Measurements from ENCODE around the gene RPL3. TPM values are rescaled to one million over a fixed set of nuclear protein-coding genes. Genes with fewer than 3 reads are reported as not detected.

The RPL3 gene
- total RNA-seq: 2,760 and 3,323 TPM in 2 replicates

DNA sequence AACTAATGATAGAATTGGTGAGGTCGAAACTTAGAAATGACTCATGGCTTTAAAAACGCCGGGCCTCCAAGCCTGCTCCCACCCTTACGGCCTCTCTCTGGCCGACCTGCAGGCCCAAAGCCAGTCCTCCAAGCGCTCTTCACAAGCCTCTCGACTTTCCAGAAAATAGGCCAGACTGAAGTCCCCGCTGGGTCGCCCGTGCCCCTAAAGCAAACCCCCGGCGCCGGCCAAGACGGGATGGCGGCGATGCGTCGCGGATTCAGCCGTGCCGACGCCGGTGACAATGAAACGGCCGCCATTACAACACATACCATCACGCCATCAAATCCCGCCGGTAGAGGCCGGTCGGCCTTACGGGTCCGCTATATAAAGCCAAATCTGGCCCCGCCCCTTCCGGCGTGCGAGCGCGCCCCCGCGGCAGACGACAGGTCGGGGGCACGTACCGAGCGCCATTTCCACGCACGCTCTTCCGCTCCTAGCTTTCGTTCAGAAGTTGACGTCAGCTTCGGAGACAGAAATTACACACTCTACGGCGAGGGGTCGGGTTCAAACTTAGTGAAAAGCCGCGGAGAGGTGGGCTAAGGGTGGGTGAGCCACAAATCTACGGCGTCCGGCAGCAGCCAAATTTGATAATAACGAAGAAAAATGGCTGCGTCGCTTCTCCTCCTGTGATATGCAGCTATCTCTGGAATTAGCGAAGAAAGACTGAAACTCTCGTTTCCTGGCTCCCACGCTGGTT, at the start of gene RPL3:
TSS of gene RPL3 (minus strand) at position 340 of the 739 bp plus-strand sequence. CDS start at position 314, 26 bp downstream.

DNA sequence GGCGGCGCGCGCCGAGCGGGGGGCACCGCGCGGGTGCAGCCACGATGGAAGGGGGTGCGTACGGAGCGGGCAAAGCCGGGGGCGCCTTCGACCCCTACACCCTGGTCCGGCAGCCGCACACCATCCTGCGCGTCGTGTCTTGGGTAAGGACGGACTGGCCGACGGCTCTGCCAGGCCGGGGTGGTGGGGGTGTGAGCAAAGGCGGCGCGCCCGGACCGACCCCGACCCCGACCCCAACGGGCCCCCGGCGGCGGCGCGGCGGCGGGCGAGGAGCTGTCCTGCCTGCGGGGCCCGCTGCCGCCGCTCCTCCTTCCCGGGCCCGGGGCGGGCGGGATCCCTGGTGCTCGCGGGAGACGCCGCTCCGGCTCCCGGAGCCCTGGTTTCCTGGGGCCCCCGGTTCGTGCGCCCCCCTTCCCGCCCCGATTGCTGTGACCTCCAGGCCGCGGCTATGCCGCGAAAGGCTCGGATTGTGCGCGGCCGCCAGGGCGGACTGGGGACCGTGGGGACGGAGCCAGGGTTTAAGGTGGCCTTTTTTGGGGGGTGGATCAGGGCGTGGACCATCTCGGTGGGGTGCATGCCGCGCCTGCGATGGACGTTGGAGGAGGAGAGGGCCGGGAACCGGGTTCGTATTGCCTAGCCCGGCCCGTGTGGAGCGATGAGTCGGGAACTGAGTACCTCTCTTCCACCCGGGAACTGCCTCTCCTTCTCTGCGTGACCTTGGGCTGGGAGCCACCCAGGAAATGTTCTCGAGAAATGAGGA, 30.7 kb upstream of the RPL3 start, which contains the start of gene SYNGR1:
TSS of gene SYNGR1 (plus strand) at position 25 of the 760 bp plus-strand sequence. CDS start at position 45, 20 bp downstream.

Other genes starting within 250 kb of the RPL3 start
- 14.5 and 15.4 TPM in 2 replicates for gene APOBEC3G, start 242.3 kb downstream of the RPL3 start, total RNA-seq
- gene APOBEC3H, start 222.4 kb downstream of the RPL3 start, total RNA-seq: not detected in 2 replicates
- 6.2 and 13.5 TPM in 2 replicates for gene CBX7, start 166.9 kb downstream of the RPL3 start, total RNA-seq
- gene PDGFB, start 74.6 kb downstream of the RPL3 start, total RNA-seq: 0.11 TPM in 1 of 2 replicates, not detected in the other
- 5.9 and 8.1 TPM in 2 replicates for gene SYNGR1, start 30.4 kb upstream of the RPL3 start, total RNA-seq
- gene TAB1, start 80.2 kb upstream of the RPL3 start, total RNA-seq: 17.6 and 18.9 TPM in 2 replicates
- gene MGAT3, start 137.4 kb upstream of the RPL3 start, total RNA-seq: under 0.01 TPM in 1 of 2 replicates, not detected in the other
- gene MIEF1, start 182.7 kb upstream of the RPL3 start, total RNA-seq: 24.5 and 27.8 TPM in 2 replicates
- gene ATF4, start 200.9 kb upstream of the RPL3 start, total RNA-seq: 282 and 426 TPM in 2 replicates
- gene RPS19BP1, start 213.1 kb upstream of the RPL3 start, total RNA-seq: 44.2 and 51.1 TPM in 2 replicates